CD4-positive, alpha-beta T cell (primary cell): ENCODE data around the gene KRTAP5-5. TPM values are rescaled to one million over a fixed set of nuclear protein-coding genes. Genes with fewer than 3 reads are reported as not detected.
"Not testable (repeated sequence)": the region's sequence is repeated elsewhere in the genome, so short reads cannot be mapped to it uniquely, and the experiment has no call there.

Experiments used
- ATAC-seq: fragments of 200-7000 bp; cut with Tn5 transposase; one replicate; pipeline ENCODE4 v1.10.0; 2022; ENCODE audit warnings: mild to moderate bottlenecking; ENCODE audit not compliant: poor library complexity
- CTCF ChIA-PET: fragments of 350-600 bp; sonication (Branson Sonifier 250); formaldehyde crosslinking; loops from one replicate; lab custom pipeline; 2021; ENCODE audit warnings: antibody characterized with exemption, inconsistent platforms; lab: Charles Lee
- POLR2A ChIA-PET: fragments of 350-600 bp; sonication (Branson Sonifier 250); formaldehyde crosslinking; loops from one replicate; lab custom pipeline; 2021; ENCODE audit warnings: antibody characterized with exemption, inconsistent platforms; lab: Charles Lee
- DNase-seq, 14 experiments: peaks; one replicate each; pipeline ENCODE4 v3.0.0-alpha.2; 2013 to 2020; ENCODE audit warnings: mixed read lengths in 2 of 14
- H3K27ac ChIP-seq, 2 donors: one replicate each; pipeline versions ENCODE4 v1.5.1 to v1.7.0; 2013; ENCODE audit warnings: low read length in 2 of 2, low read depth in 1 of 2, mild to moderate bottlenecking in 1 of 2
- H3K27me3 ChIP-seq, 2 experiments: 1 replicate in 1 of 2; 2 replicates in 1 of 2; pipeline versions ENCODE4 v1.6.1 to v1.7.0; 2013; ENCODE audit warnings: low read length in 2 of 2, control low read depth in 1 of 2, mild to moderate bottlenecking in 1 of 2, moderate library complexity in 1 of 2; ENCODE audit not compliant: insufficient read depth in 2 of 2, control insufficient read depth in 1 of 2
- H3K36me3 ChIP-seq: one replicate; pipeline ENCODE4 v1.6.1; 2013; ENCODE audit warnings: low read length, control low read depth; ENCODE audit not compliant: insufficient read depth
- H3K4me1 ChIP-seq: one replicate; pipeline ENCODE4 v1.6.1; 2013; ENCODE audit warnings: low read length, control low read depth; ENCODE audit not compliant: insufficient read depth
- H3K4me3 ChIP-seq: one replicate; pipeline ENCODE4 v1.5.1; 2013; ENCODE audit warnings: mild to moderate bottlenecking, low read length, moderate library complexity
- H3K9me3 ChIP-seq, 2 experiments: 1 replicate in 1 of 2; 2 replicates in 1 of 2; pipeline versions ENCODE4 v1.6.1 to v1.7.0; 2013; ENCODE audit warnings: low read length in 2 of 2, mild to moderate bottlenecking in 2 of 2, control low read depth in 1 of 2, moderate library complexity in 1 of 2; ENCODE audit not compliant: control insufficient read depth in 1 of 2, insufficient read depth in 1 of 2
- H3K27ac Mint-ChIP-seq: one replicate; pipeline ENCODE4 v1.8.0; 2020; ENCODE audit warnings: mixed read lengths
- H3K27me3 Mint-ChIP-seq: one replicate; pipeline ENCODE4 v1.8.0; 2021; ENCODE audit warnings: mixed read lengths
- H3K36me3 Mint-ChIP-seq: one replicate; pipeline ENCODE4 v1.8.0; 2021; ENCODE audit warnings: low read depth, mixed read lengths
- H3K4me1 Mint-ChIP-seq: one replicate; pipeline ENCODE4 v1.8.0; 2021; ENCODE audit warnings: low read depth, mixed read lengths
- H3K4me3 Mint-ChIP-seq: one replicate; pipeline ENCODE4 v1.8.0; 2020; ENCODE audit warnings: mild to moderate bottlenecking, mixed read lengths
- H3K9me3 Mint-ChIP-seq: one replicate; pipeline ENCODE4 v1.8.0; 2020; ENCODE audit warnings: mixed read lengths
- CTCF ChIP-seq: fragments of 200-600 bp; IDR thresholded peaks from one replicate; pipeline ENCODE4 v1.8.0; 2022; ENCODE audit warnings: antibody characterized with exemption, mild to moderate bottlenecking
- intact Hi-C, 2 experiments: fragments of 100-400 bp; cut with DNase I in 1 of 2; cut with micrococcal nuclease in 1 of 2; formaldehyde crosslinking; loops; one replicate each; pipeline versions ENCODE4 v1.15.1 to v1.9.0; 2023 to 2025; cut with DNase I, micrococcal nuclease
- total RNA-seq, 174 experiments: library from RNA in 2 of 174; stranded (reverse) in 2 of 174; gene quantifications; one replicate each; pipeline ENCODE4 v1.2.3 and lab custom pipeline; 2021 to 2026

The KRTAP5-5 gene
- total RNA-seq, 2 experiments from 2014 or later = not detected

DNA sequence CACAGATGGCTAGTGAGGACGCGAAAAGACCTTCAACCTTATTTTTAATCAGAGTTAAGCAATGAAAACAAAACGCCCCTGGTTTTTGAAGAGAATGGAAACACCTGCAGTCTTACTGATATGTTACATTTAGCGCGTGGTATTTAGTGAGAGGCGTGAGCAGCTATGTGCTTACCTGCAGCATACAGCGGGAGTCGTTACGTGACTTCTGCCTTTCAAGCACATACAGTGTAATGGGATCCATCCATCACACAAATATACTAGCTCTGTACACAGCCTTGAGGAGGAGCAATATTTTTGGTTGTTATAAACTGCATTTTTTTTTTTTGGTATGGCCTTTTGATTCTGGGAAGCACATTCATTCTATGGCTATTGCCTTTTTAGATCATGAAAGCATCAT is 36.9 kb upstream of the KRTAP5-5 start:
- POLR2A ChIA-PET = no interaction called here
- TF ChIP-seq CTCF = no peak
- no peak for ATAC-seq
- Mint-ChIP-seq H3K36me3 (peaks cover 5% of the 10 kb centered on the region), H3K4me1 (peaks cover 31% of the 10 kb centered on the region), H3K27ac (no peak overlapping the region), H3K27me3 (peaks cover 39% of the 10 kb centered on the region), H3K9me3 (no peaks in the 10 kb centered on the region), H3K4me3 (no peak overlapping the region)
- no peak for DNase-seq
- Histone ChIP-seq H3K4me1 (peaks cover 34% of the 10 kb centered on the region), H3K27ac (no peak overlapping the region), H3K27me3 (peaks cover 0 to 2% of the 10 kb centered on the region in 2 experiments), H3K9me3 (peaks cover 0 to 9% of the 10 kb centered on the region in 2 experiments), H3K36me3 (no peaks in the 10 kb centered on the region), H3K4me3 (no peak overlapping the region)
- CTCF ChIA-PET = no interaction called here
- intact Hi-C loops = no loop called here

GRCh38 chr11:1595994-1596575 is 33.5 kb upstream of the KRTAP5-5 start:
- H3K27ac ChIP-seq, H3K36me3 Mint-ChIP-seq, ATAC-seq, DNase-seq, H3K36me3 ChIP-seq, H3K4me1 ChIP-seq, H3K9me3 Mint-ChIP-seq, H3K4me3 ChIP-seq, H3K9me3 ChIP-seq, POLR2A ChIA-PET, H3K4me3 Mint-ChIP-seq, H3K27ac Mint-ChIP-seq: not testable (repeated sequence)
- intact Hi-C loops = loop anchor here in 1 of 2 experiments (2.0 kb wide), 1 partner anchor 33 kb away; the partner anchor contains the start of gene KRTAP5-5
- peaks cover 4 to 12% of the 10 kb centered on the region in 2 experiments for H3K27me3 ChIP-seq
- CTCF ChIA-PET = interaction anchor here (1.4 kb wide), 1 partner anchor 22 kb away, joined by 9 read pairs; no protein-coding TSS in a partner anchor
- Mint-ChIP-seq H3K4me1 (peaks cover 13% of the 10 kb centered on the region), H3K27me3 (peaks cover 57% of the 10 kb centered on the region)

DNA sequence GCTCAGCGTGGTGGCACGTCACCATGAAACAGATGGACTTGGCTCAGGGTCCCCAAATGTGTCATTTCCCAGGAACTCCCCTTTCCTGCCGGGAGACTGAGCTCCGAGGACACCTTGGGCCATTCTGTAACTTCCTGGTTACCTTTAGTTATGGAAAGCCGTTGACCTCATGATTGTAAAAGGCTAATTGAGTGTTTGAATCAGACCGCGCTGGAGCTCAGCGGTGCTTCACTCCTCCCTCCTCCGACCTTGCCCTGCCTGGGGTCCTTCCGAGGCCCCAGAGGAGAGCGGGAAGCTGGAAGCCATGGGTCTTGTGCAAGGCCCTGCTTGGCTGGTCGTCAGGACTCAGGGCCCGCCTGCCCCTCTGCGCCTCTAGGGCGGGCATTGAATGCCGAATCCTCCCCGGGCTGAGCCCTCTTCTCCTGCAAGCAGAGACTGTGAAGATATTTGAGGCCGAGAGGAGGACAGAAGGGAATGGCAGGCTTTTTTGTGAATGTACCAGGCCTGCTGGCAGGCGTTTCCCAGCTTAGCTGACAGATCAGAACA is 32.9 kb upstream of the KRTAP5-5 start:
- H3K4me1 ChIP-seq, H3K4me3 Mint-ChIP-seq, H3K9me3 ChIP-seq, CTCF ChIA-PET, H3K36me3 Mint-ChIP-seq, DNase-seq, H3K27ac ChIP-seq, POLR2A ChIA-PET, ATAC-seq, intact Hi-C loops, H3K4me3 ChIP-seq, H3K27ac Mint-ChIP-seq, H3K9me3 Mint-ChIP-seq, H3K36me3 ChIP-seq: not testable (repeated sequence)
- peaks cover 4 to 12% of the 10 kb centered on the region in 2 experiments for H3K27me3 ChIP-seq
- Mint-ChIP-seq H3K27me3 (peaks cover 60% of the 10 kb centered on the region), H3K4me1 (peaks cover 13% of the 10 kb centered on the region)

- Histone ChIP-seq H3K27me3 (peaks cover 4 to 10% of the 10 kb centered on the region in 2 experiments), H3K4me1 (peaks cover 7% of the 10 kb centered on the region), H3K4me3 (no peak overlapping the region), H3K9me3 (no peaks in the 10 kb centered on the region), H3K36me3 (no peaks in the 10 kb centered on the region), H3K27ac (no peak overlapping the region)
- H3K4me3 Mint-ChIP-seq = no peak overlapping the region
- no peaks in the 10 kb centered on the region for H3K36me3 Mint-ChIP-seq
- CTCF ChIA-PET = no interaction called here
- no peak for ATAC-seq
- POLR2A ChIA-PET = interaction anchor here (0.6 to 1.2 kb wide), 3 partner anchors 8 to 961 kb away, joined by 3 read pairs; no protein-coding TSS in a partner anchor
- H3K27me3 Mint-ChIP-seq = peaks cover 64% of the 10 kb centered on the region
- H3K9me3 Mint-ChIP-seq = no peaks in the 10 kb centered on the region
- H3K27ac Mint-ChIP-seq = no peak overlapping the region
- no peak for TF ChIP-seq CTCF
- intact Hi-C loops = no loop called here
- no peak for DNase-seq
- H3K4me1 Mint-ChIP-seq = peaks cover 13% of the 10 kb centered on the region
Observed at GRCh38 chr11:1597331-1597993, 32.1 kb upstream of the KRTAP5-5 start.
